ENCODE results near the gene HOXD10.

Gene HOXD10

DNA sequence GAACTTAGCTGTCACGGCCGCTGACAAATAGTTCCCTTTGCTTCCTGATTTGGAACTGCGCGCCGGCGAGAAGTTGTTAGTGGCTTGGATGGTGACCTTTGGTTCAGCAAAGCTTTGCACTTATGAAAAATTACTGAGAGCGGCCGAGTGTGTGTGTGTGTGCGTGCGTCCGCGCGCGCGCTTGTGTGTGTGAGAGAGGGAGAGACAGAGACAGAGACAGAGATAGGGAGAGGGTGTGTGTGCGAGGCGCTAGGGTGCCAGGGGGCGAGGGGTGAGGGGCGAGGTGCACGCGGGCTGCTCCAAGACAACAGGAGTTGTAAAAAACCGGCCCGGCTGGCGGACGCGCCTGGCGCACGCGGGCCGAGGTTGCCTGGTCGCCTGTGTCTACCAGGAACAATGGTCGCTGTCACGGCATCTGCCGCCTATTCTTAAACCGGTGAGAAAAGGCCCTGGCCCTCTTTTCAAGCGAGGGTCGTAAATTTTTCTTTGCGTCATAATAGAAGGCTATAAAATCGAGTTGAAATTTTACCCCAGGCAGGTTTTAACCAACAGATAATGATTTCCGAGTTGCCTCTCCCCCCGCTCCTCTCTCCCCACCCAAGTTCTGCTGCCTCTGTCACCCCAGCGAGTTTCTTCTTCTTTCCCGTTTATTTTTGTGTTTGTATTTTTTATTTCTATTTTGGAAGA lies 41.1 kb downstream of the HOXD10 start:
- no peak overlapping the region for H3K27ac ChIP-seq (ENCODE audit: low read depth, low read length)
- H3K9ac ChIP-seq (ENCODE audit: low read length in 5 of 5): no peak overlapping the region
- peaks cover 2 to 38% (median 3%) of the 10 kb centered on the region in 5 donors for H3K27me3 ChIP-seq (ENCODE audit: control insufficient read depth in 5 of 5, insufficient read depth in 4 of 5, low read length in 5 of 5)
- H3K36me3 ChIP-seq (ENCODE audit: control insufficient read depth in 5 of 5, insufficient read depth in 5 of 5, low read length in 5 of 5): peaks cover 5 to 20% (median 8%) of the 10 kb centered on the region in 5 donors
- H3K4me1 ChIP-seq (ENCODE audit: control insufficient read depth in 5 of 5, insufficient read depth in 5 of 5, low read length in 5 of 5): peaks cover 0 to 24% (median 21%) of the 10 kb centered on the region in 5 donors
- peak overlapping the region in 4 of 5 donors; percentile 19 to 47 (median 42) for H3K4me3 ChIP-seq (ENCODE audit: low read depth in 1 of 5, low read length in 5 of 5)
- no peaks in the 10 kb centered on the region for H3K9me3 ChIP-seq (ENCODE audit: control insufficient read depth in 5 of 5, low read length in 5 of 5)

GRCh38 chr2:176158186-176158591 lies 41.6 kb downstream of the HOXD10 start:
- Histone ChIP-seq H3K4me3 (ENCODE audit: low read depth in 1 of 5, low read length in 5 of 5) (no peak overlapping the region), H3K4me1 (ENCODE audit: control insufficient read depth in 5 of 5, insufficient read depth in 5 of 5, low read length in 5 of 5) (peaks cover 0 to 24% (median 21%) of the 10 kb centered on the region in 5 donors), H3K27ac (ENCODE audit: low read depth, low read length) (no peak overlapping the region), H3K9me3 (ENCODE audit: control insufficient read depth in 5 of 5, low read length in 5 of 5) (no peaks in the 10 kb centered on the region), H3K36me3 (ENCODE audit: control insufficient read depth in 5 of 5, insufficient read depth in 5 of 5, low read length in 5 of 5) (peaks cover 3 to 15% (median 7%) of the 10 kb centered on the region in 5 donors), H3K9ac (ENCODE audit: low read length in 5 of 5) (no peak overlapping the region), H3K27me3 (ENCODE audit: control insufficient read depth in 5 of 5, insufficient read depth in 4 of 5, low read length in 5 of 5) (peaks cover 2 to 38% (median 3%) of the 10 kb centered on the region in 5 donors)

DNA sequence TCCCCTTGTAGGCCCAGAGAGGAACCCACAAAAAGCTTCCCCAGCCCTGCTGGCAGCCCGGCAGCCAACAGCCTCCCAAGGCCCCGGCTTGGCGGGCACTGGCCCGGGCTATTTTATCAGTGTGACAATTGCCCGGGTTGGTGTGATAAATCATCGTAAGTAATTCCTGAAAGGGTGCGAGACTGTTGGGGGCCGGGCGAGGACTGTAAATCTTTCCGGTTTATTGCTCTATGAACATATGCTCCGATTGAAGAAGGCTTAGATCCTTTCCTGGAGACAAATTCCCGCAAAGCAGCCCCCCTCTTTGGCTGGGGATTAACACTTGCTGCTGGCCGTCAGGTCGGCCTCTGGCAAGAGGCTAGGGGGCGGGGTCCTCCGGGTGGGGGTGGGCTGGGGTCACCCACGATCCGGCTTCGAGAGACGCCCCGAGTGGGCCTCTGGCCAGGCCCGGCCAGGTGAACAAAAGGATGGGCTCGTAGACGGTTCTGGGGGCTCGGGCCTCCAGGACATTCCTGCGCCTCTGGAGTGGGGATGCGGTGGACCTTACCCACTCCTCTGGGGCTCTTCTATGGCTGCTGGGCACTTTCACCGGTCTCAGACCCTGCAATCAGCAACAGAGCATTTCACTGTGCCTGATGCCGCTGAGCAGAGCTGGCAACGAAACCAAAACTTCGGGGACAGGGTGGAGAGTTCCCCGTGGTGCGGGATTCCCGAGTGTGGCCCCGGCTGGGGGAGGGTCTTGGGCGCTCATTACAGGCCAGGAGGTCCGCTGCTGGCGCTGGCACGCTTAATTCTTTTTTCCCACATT lies 42.5 kb downstream of the HOXD10 start:
- H3K4me3 ChIP-seq (ENCODE audit: low read depth in 1 of 5, low read length in 5 of 5): no peak overlapping the region
- no peak overlapping the region for H3K27ac ChIP-seq (ENCODE audit: low read depth, low read length)
- H3K36me3 ChIP-seq (ENCODE audit: control insufficient read depth in 5 of 5, insufficient read depth in 5 of 5, low read length in 5 of 5): peaks cover 2 to 11% (median 4%) of the 10 kb centered on the region in 5 donors
- H3K4me1 ChIP-seq (ENCODE audit: control insufficient read depth in 5 of 5, insufficient read depth in 5 of 5, low read length in 5 of 5): peaks cover 0 to 24% (median 21%) of the 10 kb centered on the region in 5 donors
- H3K9ac ChIP-seq (ENCODE audit: low read length in 5 of 5): no peak overlapping the region
- no peaks in the 10 kb centered on the region for H3K9me3 ChIP-seq (ENCODE audit: control insufficient read depth in 5 of 5, low read length in 5 of 5)
- H3K27me3 ChIP-seq (ENCODE audit: control insufficient read depth in 5 of 5, insufficient read depth in 4 of 5, low read length in 5 of 5): peaks cover 2 to 42% (median 3%) of the 10 kb centered on the region in 5 donors

DNA sequence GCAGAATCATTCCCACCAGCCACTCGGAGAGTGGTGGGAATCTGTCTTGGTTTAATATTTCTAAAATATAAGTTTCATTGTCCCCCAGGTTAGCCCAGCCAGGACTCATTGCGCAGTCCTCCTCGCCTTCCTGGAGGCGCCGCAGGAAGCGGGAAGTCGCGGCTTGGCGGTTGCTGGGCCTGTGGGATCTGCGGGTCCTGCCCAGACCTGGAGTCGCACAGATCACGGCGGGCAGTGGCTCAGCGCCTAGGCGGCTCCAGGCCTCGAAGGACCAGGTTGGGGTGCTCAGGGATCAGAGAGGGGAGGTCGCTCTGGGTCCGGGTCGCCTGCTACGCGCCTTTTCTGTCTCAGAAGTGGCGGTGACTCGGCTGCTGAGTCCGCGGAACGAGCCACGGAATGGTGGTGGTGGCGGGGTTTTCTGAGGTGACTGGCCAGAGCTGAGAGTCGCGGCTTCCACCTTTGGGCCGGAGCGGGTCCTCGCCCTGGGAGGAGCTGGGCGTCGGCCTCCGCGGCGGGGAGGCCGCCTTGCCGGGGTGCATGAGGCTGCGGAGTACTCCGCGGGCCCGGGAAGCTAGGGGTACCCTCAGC lies 43.2 kb downstream of the HOXD10 start:
- Histone ChIP-seq H3K36me3 (ENCODE audit: control insufficient read depth in 5 of 5, insufficient read depth in 5 of 5, low read length in 5 of 5) (peaks cover 0 to 8% (median 7%) of the 10 kb centered on the region in 5 donors), H3K4me3 (ENCODE audit: low read depth in 1 of 5, low read length in 5 of 5) (peak overlapping the region in 2 of 5 donors; percentile 22 to 27), H3K9me3 (ENCODE audit: control insufficient read depth in 5 of 5, low read length in 5 of 5) (no peaks in the 10 kb centered on the region), H3K4me1 (ENCODE audit: control insufficient read depth in 5 of 5, insufficient read depth in 5 of 5, low read length in 5 of 5) (peaks cover 0 to 24% (median 21%) of the 10 kb centered on the region in 5 donors), H3K9ac (ENCODE audit: low read length in 5 of 5) (no peak overlapping the region), H3K27me3 (ENCODE audit: control insufficient read depth in 5 of 5, insufficient read depth in 4 of 5, low read length in 5 of 5) (peaks cover 2 to 41% (median 6%) of the 10 kb centered on the region in 5 donors), H3K27ac (ENCODE audit: low read depth, low read length) (no peak overlapping the region)

DNA sequence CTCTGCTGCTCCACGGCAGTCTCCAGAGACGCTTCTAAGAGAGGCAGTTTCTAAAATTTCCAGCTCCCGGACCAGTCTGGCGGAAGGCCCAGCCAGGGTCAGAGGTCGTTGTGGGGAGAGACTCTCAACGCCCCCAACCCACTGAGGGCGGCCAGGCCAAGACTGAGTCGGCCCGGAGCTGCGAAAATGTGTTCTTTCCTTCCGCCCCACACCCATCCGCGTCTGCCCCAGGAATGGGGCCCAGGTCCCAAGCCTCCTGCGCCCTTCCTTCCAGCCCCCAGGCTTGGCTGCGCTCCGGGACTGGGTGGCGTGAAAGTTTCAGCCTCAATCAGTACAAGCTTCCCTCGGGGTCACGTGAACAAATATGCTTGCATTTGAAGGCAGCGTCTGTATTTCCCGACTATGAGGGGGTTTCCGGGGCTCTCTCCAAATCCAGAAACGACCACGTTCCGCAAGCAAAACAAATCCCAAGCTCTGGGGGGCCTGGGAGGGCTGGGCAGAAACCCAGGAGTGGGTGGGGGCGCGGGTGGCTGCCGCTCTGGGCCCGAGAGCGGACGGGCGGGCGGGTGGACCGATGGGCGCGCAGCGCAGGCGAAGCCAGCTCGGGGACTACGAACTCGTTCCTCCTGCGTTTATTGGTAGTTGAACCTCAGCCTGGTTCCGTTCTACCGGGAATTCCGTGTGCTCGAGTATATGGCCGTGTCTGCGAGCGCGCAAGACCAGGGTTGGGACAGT lies 43.8 kb downstream of the HOXD10 start:
- Histone ChIP-seq H3K4me1 (ENCODE audit: control insufficient read depth in 5 of 5, insufficient read depth in 5 of 5, low read length in 5 of 5) (peaks cover 0 to 24% (median 21%) of the 10 kb centered on the region in 5 donors), H3K27ac (ENCODE audit: low read depth, low read length) (no peak overlapping the region), H3K4me3 (ENCODE audit: low read depth in 1 of 5, low read length in 5 of 5) (peak overlapping the region in 4 of 5 donors; percentile 22 to 36 (median 28)), H3K36me3 (ENCODE audit: control insufficient read depth in 5 of 5, insufficient read depth in 5 of 5, low read length in 5 of 5) (peaks cover 0 to 5% (median 2%) of the 10 kb centered on the region in 5 donors), H3K27me3 (ENCODE audit: control insufficient read depth in 5 of 5, insufficient read depth in 4 of 5, low read length in 5 of 5) (peaks cover 2 to 39% (median 6%) of the 10 kb centered on the region in 5 donors), H3K9me3 (ENCODE audit: control insufficient read depth in 5 of 5, low read length in 5 of 5) (no peaks in the 10 kb centered on the region), H3K9ac (ENCODE audit: low read length in 5 of 5) (no peak overlapping the region)

DNA sequence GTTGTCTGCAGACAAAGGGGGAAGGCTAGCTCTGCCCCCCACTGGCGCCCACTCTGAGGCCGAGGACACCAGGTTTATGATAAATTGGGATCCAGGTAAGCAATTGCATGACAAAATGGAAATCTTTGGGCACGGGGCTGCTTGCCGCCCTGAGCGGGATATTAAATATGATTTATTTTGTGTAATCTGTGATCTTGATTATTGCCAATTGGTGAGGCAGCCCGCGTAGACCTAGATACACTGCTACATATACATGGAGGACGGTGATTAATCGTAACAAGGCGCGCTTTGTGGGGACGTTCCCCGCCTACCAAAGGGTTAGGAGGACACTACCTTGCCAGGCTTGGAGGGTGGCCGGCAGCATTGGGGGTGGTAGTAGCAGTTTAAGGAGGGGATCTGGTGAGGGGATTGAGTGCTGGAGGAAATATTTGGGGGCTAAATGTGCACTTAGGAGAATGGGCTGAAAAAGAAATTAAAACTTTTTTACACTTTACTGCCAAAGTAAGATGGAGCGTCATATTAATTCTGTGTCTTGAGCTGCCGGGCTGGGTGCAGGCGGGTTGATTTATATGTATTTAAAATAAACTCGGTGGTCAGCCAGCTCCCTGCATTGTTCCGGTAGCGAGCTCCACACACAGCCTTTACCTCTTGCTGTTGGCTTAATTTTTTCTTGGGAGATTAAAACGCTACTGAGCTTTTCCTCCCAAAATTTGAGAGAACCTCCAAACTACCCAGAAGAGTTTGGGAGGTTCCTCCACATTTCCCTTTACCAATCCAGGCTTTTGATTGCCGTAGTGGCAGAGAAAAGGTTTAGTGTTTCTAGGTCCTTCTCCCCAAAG lies 44.6 kb downstream of the HOXD10 start:
- H3K9ac ChIP-seq (ENCODE audit: low read length in 5 of 5): no peak overlapping the region
- H3K9me3 ChIP-seq (ENCODE audit: control insufficient read depth in 5 of 5, low read length in 5 of 5): no peaks in the 10 kb centered on the region
- H3K4me1 ChIP-seq (ENCODE audit: control insufficient read depth in 5 of 5, insufficient read depth in 5 of 5, low read length in 5 of 5): peaks cover 0 to 24% (median 21%) of the 10 kb centered on the region in 5 donors
- H3K36me3 ChIP-seq (ENCODE audit: control insufficient read depth in 5 of 5, insufficient read depth in 5 of 5, low read length in 5 of 5): peaks cover 0 to 3% (median 2%) of the 10 kb centered on the region in 5 donors
- H3K27me3 ChIP-seq (ENCODE audit: control insufficient read depth in 5 of 5, insufficient read depth in 4 of 5, low read length in 5 of 5): peaks cover 2 to 40% (median 6%) of the 10 kb centered on the region in 5 donors
- H3K27ac ChIP-seq (ENCODE audit: low read depth, low read length): no peak overlapping the region
- peak overlapping the region in 1 of 5 donors; percentile 66 for H3K4me3 ChIP-seq (ENCODE audit: low read depth in 1 of 5, low read length in 5 of 5)

DNA sequence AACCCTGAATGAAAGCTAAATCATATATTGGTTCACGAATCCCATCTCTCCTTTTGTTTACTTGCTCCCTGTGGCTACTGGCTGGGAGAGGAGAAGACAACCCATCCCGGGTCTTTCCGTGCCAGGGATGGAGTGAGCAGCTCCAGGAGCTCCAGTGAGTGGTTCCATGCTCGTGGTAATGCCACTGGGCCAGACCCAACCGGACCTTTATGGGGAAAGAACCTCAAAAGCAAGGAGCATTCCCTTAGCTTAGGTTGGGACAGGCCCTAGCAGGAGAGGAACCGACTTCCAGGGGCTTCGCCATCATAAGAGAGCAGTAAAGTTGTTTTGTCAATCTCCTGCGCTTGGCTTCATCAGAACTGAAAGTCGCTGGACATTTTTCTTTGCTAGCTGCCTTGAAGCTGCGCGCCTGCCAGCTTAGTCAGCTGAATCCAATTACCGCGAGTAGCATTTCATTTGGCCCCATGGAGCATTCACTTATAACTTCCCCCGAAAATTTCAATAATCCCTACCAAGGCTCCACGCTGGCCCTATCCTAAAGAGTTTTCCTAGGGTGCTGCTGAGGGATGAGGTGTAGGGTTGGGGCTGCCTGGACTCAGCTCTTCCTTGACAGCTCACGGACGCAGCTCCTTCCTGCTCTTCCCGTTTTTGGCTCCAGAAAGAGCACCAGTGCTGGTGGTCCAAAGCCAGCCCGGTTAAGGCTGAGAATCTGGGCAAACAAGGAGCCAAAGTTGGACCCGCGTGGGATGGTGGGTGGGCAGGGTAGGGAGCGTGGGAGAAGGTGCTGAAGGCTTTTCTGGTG lies 45.4 kb downstream of the HOXD10 start:
- Histone ChIP-seq H3K9ac (ENCODE audit: low read length in 5 of 5) (no peak overlapping the region), H3K36me3 (ENCODE audit: control insufficient read depth in 5 of 5, insufficient read depth in 5 of 5, low read length in 5 of 5) (peaks cover 0 to 3% (median 2%) of the 10 kb centered on the region in 5 donors), H3K9me3 (ENCODE audit: control insufficient read depth in 5 of 5, low read length in 5 of 5) (no peaks in the 10 kb centered on the region), H3K27me3 (ENCODE audit: control insufficient read depth in 5 of 5, insufficient read depth in 4 of 5, low read length in 5 of 5) (peaks cover 2 to 40% (median 6%) of the 10 kb centered on the region in 5 donors), H3K4me1 (ENCODE audit: control insufficient read depth in 5 of 5, insufficient read depth in 5 of 5, low read length in 5 of 5) (peaks cover 0 to 24% (median 19%) of the 10 kb centered on the region in 5 donors), H3K27ac (ENCODE audit: low read depth, low read length) (no peak overlapping the region), H3K4me3 (ENCODE audit: low read depth in 1 of 5, low read length in 5 of 5) (peak overlapping the region; percentile 19 to 66 (median 39))

- Histone ChIP-seq H3K36me3 (ENCODE audit: control insufficient read depth in 5 of 5, insufficient read depth in 5 of 5, low read length in 5 of 5) (peaks cover 0 to 3% (median 2%) of the 10 kb centered on the region in 5 donors), H3K27me3 (ENCODE audit: control insufficient read depth in 5 of 5, insufficient read depth in 4 of 5, low read length in 5 of 5) (peaks cover 2 to 39% (median 6%) of the 10 kb centered on the region in 5 donors), H3K9ac (ENCODE audit: low read length in 5 of 5) (no peak overlapping the region), H3K9me3 (ENCODE audit: control insufficient read depth in 5 of 5, low read length in 5 of 5) (no peaks in the 10 kb centered on the region), H3K4me3 (ENCODE audit: low read depth in 1 of 5, low read length in 5 of 5) (no peak overlapping the region), H3K4me1 (ENCODE audit: control insufficient read depth in 5 of 5, insufficient read depth in 5 of 5, low read length in 5 of 5) (peaks cover 0 to 23% (median 12%) of the 10 kb centered on the region in 5 donors), H3K27ac (ENCODE audit: low read depth, low read length) (no peak overlapping the region)
Measured at GRCh38 chr2:176162911-176163671, 46.5 kb downstream of the HOXD10 start.
